HG02588 (cell line): Measurements from ENCODE around the gene ZFAND3.
"Not testable (repeated sequence)": the region's sequence is repeated elsewhere in the genome, so short reads cannot be mapped to it uniquely, and the experiment has no call there.

Source experiments
- ATAC-seq: cut with Tn5 transposase; IDR thresholded peaks from one replicate; pipeline ENCODE4 v1.9.1; 2021; ENCODE audit warnings: mild to moderate bottlenecking, moderate library complexity; ENCODE audit not compliant: unreplicated experiment

ZFAND3 gene

DNA sequence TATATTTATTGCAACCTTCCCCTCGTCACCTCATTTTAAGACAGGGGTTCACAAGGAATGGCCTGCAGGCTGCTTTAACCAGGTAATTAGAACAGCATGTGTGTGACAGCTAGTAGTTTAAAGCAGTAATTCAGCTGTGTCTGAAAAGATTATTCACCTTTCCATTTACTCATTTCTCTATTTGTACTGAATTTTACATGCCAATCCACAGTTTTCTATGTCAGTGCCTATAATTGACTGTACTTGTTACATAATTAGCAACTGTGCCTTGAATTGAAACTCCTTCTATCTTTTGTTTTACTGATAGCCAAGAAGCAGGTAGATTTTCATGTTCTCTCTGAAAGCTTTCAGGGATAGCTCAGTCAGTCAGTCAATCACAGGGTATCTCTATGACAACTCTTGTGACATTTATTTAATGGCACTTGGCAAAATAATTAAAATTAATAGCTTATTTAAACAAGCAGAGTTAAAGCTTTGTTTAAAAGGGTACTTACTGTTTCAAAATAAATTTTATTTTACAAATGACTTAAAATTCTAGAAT is 214.0 kb downstream of the ZFAND3 start:
- ATAC-seq: no peak

DNA sequence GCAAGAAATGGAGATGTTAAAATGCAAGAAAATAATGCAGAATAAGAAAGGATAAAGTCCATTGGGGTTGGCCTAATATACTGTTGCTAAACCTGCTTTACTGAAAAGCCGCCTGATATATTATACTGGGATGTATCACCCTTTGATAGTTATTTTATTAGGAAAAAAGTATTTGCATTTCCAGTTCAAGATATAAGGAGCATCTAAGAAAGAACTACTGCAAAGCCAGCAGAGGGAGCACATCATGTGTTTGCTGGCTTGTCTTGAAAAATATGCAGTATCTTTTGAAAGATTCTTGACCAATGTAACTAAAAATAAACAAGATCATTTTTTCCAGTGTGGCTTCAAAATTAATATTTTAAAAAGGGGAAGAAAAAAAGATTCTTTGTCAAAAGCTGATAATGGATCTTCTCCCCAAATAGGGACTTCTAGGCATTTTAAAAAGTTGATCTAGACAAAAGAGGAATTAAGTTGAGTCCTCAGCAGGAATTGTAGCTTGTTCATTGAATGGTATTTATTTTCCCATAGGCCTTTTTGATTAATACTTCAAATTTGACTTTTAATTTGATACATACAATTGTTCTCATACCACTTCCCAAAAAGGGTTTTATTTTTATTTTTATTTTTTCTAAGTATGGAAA is 214.9 kb downstream of the ZFAND3 start:
- ATAC-seq: no peak

DNA sequence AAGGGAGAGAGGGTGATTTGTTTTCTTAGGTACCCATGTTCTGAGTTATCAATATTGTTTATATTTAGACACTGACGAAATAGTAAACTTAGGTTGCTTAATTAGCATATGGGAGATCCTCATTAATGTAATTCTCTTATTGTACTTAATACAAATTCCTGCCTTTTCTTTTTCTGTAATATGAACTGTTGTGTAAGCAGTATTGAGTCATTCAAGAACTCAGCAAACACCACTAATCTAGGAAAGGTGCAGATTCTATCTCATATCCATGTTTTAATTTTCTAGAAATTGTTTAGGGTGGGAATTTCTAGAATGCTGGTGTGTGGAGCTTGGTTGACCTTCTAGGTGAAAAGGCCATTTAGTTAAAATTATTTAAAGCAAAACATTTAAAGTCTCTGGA is 216.0 kb downstream of the ZFAND3 start:
- ATAC-seq: no peak

DNA sequence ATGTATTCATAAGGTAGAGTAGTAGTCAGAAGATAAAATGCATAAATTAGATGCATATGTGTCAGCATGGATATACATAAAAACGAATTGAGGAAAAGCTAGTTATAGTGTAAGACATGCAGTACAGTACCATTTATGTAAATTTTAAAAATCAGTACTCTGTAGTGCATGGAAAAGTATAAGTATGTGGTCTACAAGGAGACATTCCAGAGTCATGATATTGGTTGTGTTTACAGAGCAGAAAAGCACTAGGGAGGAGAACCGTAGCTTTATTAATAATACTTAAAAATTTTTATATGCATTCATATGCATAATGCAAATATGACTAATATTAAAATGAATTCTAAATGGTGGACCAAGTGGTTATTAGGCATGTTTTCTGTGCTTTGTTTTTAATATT is 220.0 kb downstream of the ZFAND3 start:
- no peak for ATAC-seq

DNA sequence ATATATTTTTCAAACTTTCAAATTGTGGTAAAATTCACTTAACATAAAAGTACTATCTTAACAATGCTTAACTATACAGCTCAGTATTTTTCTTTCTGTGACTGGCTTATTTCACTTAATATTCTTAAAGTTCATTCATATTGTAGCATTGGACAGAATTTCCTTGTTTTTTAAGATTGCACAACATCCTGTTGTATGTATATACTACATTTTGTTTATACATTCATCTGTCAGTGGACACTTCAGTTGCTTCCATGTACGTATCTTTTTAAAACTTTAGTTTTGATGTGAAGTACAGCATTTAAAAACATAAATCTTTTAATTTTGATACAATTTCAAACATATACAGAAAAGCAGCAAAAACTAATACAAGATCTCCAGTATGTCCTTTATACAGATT is 220.7 kb downstream of the ZFAND3 start:
- no peak for ATAC-seq

DNA sequence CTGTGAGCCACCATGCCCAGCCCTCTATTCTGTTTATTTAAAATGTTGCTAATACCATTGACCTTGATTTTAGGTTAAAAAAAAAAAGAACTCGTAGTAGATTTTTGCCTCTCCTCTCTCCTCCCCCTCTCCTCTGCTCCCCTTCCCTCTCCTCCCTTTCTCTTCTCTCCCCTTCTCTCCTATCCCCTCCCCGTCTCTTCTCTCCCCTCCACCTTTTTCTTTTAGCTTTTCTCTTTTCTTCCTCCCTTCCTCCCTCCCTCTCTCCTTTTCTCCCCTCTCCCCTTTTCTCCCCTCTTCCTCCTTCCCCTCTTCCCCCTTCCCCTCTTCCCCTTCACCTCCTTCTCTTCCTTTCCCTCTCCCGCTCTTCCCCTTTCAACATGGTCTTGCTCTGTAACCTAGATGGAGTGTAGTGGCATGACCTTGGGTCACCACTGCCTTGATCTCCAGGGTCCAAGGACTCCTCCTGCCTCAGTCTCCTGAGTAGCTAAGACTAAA is 223.8 kb downstream of the ZFAND3 start:
- ATAC-seq: no peak

DNA sequence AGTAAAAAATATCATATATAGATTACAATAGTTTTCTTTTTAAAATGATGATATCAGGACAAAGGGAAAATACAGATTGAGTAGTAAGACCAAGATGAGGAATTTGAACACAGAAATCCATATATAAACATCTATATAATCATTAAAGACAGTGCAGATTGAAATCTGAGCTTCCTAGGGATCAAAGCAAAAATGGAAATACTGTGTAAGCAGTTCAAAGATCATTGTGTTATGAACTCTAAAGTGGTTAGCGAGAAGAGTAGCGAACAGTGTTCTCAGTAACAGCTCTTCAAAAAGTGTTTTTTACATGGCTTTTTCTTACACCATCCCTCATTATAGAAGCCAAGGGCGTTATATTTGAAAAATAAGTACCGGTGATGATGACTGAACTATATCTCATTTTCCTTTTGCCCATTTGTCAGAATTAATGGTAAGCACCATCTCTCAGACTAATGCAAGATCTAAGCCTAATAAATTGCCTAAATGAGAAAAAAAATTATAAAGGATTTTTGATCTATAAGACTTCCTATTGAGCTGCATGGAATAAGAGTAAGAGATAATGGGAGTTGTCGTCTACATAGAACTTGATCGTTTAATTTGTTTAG is 226.3 kb downstream of the ZFAND3 start:
- ATAC-seq: no peak

DNA sequence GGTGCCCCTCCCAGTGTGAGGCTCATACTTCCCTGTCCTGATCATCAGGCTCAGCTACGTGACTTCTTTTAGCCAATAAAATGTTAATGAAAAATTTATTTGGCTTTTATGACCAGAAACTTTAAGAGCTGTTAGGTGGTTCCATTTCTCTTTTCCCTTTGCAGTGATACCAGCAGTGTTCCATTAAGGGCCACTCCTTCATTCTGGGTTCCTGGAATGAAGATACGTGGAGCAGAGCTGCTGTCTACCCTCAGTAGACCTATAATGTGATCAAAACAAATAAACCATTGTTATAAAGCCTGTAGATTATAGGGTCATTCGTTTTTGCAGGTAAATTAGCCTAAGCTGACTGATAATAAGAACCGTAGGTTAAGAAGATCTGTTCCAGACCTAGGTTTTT is 228.0 kb downstream of the ZFAND3 start:
- ATAC-seq: no peak

DNA sequence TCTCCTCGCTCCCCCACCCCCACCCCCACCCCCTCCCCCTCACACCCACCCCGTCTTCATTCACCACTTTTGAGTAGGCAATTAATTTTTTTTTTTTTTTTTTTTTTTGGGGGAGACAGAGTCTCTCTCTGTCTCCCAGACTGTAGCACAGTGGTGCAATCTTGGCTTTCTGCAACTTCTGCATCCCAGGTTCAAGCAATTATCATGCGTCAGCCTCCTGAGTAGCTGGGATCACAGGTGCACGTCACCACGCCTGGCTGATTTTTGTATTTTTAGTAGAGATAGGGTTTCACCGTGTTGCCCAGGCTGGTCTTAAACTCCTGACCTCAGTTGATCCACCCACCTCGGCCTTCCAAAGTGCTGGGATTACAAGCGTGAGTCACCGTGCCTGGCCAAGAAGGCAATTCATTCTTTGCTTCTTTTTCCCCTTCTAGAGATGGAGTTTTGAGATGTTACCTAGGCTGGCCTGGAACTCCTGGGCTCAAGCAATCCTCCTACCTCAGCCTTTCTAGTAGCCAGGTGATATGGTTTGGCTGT is 230.4 kb downstream of the ZFAND3 start:
- ATAC-seq: not testable (repeated sequence)

DNA sequence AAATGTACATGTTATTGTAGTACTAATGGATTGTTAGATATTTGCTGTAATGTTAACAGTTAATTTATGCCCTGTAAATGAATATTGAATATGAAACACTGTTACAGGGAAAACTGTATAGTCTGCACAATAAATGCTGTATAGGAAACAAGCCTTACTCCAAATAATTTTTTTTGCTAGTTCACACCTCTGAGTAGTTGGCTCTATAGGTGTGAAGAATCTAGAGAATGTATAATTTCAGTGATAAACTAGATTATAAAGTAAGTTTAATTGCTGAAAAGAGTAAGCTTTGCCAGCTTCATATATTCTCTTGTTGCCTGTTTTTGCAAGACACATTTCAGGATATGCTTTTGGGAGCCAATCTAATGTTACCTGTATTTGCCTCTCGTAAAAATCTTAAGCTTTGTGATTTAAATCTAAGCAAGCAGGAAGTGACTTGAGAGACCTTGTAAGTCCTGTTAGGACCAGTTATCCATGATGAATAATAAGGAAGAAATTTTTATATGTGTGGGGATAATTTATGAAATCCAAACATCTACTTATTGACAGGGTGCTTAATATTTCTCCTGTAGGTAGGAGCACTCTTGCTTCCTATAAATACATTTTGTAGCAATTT is 232.4 kb downstream of the ZFAND3 start:
- no peak for ATAC-seq

DNA sequence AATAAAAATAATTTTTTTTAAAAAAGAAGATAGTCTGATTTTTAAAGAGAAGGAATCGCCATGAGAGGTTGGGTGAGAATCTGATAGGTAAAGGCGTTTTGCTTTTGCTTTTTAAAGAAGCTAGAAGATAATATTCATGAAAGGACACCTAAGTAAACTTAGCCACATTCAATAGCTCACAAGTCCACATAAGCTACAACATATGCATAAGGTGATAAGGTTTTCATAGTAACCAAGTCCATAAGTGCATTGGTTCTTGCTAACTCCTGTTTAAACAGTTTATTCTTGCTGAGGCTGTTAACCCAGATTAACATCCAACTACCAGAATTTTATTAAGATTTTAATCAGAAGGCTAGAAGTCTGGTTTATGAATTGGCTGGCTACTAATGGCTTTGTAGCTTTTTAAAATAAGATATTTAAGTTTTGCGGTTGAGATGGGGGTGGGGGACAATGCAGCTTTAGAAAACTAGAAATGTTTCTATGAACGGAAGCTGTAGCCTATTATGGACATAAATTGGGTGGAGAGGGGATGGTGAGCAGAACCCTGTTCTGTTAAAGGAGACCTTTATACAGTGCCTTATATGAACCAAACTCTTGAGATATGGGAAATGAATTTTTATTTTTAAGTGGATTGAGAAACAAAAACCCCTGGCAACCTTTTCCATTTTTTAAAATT is 235.1 kb downstream of the ZFAND3 start:
- ATAC-seq: no peak

DNA sequence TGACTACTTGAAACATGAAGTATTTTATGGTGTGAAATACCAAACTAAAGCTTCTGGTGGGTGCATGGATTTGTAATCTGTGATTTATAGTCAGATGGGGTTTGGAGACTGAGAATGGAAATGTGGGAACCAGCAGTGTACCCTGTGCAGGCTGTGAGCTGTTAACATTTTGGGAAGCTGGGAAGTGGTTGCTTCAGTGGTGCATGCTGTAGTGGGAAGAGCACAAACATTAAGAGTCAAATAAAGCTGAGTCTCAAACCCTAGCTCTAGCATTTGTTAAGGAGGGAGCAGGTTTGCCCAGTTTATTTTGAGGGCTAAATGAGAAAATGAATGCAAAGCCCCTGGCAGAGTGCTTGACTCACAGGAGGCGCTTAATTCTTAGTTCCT is 235.7 kb downstream of the ZFAND3 start:
- no peak for ATAC-seq

DNA sequence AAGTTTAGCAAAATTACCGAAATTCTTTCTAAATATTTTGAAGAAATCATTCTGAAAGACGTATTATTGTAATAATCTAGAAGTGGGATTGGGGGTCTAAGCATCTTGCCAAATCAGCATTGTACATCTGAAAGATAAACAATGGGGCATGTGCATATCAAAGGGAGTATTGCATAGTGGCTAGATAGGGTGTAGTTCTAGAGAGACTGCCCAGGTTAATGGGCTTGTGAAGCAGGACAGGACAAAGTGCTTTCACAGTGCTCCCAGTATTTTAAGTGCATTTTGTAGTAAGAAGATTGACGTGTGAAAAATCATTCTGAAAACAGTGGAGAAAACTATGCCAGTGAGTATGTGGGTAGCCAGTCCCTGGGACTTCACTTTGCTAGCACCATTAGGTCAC is 236.8 kb downstream of the ZFAND3 start:
- no peak for ATAC-seq

DNA sequence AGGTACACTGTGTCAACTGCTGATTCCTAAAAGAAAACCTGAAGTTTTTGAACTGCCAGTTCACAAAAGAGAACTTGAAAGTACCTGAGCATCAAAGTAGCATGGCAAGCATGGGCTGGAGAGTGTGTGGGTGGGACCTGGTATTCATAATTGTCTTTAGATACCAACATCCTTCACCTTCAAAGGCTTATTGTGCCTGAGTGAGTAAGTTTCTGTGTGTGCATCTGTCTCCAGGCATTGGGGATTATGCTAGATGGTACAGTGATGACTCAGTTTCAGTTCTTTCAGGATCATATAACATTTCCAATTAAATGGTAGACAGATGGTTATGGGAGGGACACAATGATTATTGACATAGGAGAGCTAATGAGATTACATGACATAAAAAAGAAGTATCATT is 238.5 kb downstream of the ZFAND3 start:
- ATAC-seq: no peak

DNA sequence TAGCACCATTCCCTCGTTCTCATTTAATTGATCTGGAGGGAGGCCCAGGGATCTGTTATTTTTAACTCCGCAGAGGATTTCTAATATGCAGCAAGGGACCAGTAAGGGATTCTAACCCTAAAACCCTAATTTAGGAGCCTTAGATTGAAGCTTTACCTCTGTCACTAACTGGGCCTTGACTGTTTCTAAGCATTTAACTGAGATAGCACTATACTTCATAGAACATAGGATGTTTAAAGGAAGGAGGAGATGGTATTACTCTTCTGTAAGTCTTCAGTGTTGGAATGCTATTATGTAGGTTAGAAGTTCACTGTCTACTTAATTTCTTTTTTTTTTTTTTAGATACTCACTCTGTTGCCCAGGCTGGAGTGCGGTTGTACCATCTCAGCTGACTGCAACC is 242.5 kb downstream of the ZFAND3 start:
- no peak for ATAC-seq

DNA sequence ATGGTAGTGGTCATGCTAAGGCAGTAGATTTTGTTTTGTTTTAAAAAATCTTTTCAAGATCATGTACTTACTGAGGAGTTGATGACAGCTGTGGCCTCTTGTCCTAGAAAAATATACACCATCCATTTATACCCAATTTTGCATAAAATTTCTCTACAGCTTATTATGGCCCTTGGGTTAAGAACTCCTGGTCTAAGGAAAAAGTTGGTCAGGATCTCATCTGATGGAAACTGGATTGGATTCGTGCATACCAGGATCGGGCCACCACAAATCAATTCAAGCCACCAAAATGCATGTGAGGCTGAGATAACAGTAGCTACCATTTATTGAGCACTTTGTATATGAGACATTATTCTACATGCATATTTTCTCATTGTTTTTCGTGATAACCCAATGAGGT is 244.4 kb downstream of the ZFAND3 start:
- no peak for ATAC-seq

DNA sequence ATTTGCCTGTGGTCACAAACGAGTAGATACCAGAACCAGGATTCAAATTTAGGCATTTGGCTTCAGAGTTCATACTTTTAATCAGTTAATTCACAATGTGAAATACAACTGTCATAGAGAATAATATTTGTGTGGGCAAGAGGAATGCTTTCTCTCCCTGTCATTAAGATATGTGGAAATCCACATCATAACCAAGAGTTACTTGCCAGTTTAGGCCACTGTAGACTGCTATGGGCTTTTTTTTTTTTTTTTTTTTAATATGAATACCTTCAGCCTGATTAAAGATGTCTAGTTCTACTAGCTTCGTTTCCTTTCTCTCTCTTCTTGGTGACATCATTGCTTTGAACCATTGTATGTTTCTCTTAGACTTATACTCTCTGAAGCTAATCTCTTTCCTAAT is 244.9 kb downstream of the ZFAND3 start:
- ATAC-seq: no peak

DNA sequence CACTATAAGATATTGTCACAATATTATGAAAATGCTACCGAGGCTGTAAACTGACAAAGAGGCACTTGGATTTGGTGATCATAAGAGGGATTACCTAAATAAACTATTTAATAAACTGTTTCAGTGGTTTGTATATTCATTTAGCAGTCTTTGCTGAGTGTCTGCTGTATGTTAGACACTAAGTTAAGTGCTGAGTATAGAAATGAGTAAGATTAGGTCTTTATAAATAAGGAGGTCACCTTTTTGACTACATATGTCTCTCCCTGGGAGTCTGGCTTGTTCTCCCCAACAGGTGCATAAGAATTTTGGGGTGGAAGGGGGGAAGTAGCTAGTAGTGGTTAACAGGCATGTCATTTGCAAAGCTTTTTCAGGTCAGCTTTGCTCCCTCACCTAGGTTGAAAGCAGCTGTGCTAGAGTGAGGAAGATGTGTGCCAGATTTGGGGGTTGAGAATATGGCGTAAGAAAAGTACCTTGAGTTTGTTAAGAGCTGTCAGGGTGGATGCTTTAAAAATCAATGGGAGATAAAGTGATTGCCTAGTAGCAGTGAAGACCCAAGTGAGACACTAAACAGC is 246.3 kb downstream of the ZFAND3 start:
- no peak for ATAC-seq

DNA sequence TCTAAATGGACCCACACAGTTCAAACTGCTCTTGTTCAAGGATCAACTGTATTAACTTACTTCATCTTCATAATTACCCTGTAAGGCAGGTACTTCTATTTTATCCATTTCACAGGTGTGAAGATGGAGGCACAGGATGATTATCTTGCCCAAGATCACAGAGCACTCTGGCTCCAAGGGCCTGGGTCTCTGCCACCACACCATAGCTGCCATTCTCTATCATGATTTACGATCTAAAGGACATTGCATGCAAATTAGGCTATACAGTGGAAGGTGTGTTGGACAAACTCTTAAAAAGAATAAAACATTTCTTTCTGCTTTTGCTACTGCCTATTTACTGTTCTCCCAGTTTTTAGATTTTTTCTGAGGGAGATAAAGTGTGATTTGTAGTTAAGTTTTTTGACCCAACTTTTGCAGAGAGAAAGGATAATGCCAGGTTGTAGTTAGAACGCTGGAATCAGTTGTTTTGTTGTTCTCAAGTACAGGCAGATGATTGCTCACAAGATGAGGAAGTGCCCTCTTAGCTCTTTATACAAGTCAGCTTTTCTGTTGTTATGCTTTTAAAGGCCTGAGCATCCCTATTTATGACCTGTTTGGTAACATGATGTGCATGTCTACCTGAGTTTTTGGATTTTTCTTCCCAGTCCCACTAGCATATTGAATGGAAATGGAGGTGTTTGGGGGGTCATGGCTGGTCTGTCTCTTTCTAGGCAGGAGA is 247.9 kb downstream of the ZFAND3 start:
- ATAC-seq: no peak

DNA sequence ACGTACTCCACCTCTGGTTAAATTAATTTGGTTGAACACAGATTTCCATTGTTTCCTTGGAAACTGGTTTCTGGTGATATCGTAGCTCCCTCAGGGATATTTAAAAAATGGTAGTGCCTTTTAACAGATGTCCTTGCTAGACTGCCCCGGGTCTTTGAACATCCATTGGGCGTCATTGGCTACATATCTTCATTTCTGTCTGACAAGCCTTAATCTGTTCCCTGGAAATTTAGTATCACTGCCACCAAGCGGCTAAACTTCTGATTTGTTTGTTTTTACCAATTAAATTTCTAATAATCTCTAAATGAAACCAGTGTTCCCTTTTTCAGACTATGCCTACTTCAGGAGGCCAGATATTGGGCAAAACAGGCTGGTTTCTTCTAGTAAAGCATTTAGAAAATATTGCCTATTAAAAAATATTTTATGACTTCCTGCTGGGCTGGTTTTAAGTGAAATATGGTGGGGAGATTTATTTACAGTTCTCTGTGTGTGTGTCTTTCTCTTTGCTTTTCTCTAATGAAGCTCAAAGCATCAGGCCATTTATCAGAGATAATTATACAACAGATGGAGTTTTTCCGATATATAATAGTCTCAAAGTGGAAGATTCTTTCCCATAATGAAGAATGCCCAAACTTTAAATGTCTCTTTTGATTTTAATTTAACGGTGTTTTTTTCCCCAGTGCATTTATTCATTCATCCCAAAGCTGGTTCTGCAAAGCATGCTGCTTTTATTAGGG is 249.5 kb downstream of the ZFAND3 start:
- ATAC-seq: no peak
